ENCODE results near the gene CD28.

- TF ChIP-seq POLR2A (IDR thresholded peaks at IDR 0.05) = no peak
- TF ChIP-seq CTCF (IDR thresholded peaks at IDR 0.05) = no peak
Observed at GRCh38 chr2:203744091-203744490, 37.7 kb downstream of the CD28 start.
